ENCODE data around the gene KRTAP12-3.

KRTAP12-3 gene

DNA sequence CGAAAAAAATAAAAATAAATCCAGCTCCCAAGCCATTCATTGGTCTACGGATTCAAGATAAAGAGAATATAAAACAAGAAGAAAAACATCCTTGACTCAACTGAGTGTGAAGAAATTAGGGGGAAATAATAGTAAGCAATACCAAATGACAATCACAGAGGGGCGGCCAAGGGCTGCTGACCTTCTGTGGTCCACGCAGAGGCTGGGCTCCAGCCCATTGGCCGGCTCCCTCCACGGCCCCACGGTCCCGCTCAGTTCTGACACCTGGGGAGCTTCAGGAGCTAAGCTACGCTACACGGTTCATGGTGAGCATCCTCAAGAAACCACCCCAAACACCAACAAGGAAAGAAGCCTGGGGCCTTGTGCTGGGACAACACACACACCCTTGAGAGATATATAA is 38.8 kb downstream of the KRTAP12-3 start:
- TF ChIP-seq EGR1 (IDR thresholded peaks at IDR 0.05): no peak
- TF ChIP-seq TAF1 (IDR thresholded peaks at IDR 0.05; ENCODE audit: low read depth): no peak
- TF ChIP-seq, protein P1, sequence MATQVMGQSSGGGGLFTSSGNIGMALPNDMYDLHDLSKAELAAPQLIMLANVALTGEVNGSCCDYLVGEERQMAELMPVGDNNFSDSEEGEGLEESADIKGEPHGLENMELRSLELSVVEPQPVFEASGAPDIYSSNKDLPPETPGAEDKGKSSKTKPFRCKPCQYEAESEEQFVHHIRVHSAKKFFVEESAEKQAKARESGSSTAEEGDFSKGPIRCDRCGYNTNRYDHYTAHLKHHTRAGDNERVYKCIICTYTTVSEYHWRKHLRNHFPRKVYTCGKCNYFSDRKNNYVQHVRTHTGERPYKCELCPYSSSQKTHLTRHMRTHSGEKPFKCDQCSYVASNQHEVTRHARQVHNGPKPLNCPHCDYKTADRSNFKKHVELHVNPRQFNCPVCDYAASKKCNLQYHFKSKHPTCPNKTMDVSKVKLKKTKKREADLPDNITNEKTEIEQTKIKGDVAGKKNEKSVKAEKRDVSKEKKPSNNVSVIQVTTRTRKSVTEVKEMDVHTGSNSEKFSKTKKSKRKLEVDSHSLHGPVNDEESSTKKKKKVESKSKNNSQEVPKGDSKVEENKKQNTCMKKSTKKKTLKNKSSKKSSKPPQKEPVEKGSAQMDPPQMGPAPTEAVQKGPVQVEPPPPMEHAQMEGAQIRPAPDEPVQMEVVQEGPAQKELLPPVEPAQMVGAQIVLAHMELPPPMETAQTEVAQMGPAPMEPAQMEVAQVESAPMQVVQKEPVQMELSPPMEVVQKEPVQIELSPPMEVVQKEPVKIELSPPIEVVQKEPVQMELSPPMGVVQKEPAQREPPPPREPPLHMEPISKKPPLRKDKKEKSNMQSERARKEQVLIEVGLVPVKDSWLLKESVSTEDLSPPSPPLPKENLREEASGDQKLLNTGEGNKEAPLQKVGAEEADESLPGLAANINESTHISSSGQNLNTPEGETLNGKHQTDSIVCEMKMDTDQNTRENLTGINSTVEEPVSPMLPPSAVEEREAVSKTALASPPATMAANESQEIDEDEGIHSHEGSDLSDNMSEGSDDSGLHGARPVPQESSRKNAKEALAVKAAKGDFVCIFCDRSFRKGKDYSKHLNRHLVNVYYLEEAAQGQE (IDR thresholded peaks at IDR 0.05; ENCODE audit: low read depth): no peak
- TF ChIP-seq ZBTB7A (IDR thresholded peaks at IDR 0.05; ENCODE audit: low read depth): no peak
- TF ChIP-seq TCF12 (IDR thresholded peaks at IDR 0.05; ENCODE audit: low read depth): no peak
- no peak for TF ChIP-seq NFIC (IDR thresholded peaks at IDR 0.05)
- TF ChIP-seq YY1 (IDR thresholded peaks at IDR 0.05; ENCODE audit: low read depth): no peak
- TF ChIP-seq RAD21 (IDR thresholded peaks at IDR 0.05; ENCODE audit: low read depth): no peak
- TF ChIP-seq CREB1 (IDR thresholded peaks at IDR 0.05; ENCODE audit: low read depth): no peak
- no peak for TF ChIP-seq FOXM1 (IDR thresholded peaks at IDR 0.05; ENCODE audit: borderline replicate concordance, low read depth)
- TF ChIP-seq, protein P2, sequence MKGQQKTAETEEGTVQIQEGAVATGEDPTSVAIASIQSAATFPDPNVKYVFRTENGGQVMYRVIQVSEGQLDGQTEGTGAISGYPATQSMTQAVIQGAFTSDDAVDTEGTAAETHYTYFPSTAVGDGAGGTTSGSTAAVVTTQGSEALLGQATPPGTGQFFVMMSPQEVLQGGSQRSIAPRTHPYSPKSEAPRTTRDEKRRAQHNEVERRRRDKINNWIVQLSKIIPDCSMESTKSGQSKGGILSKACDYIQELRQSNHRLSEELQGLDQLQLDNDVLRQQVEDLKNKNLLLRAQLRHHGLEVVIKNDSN (IDR thresholded peaks at IDR 0.05): no peak

DNA sequence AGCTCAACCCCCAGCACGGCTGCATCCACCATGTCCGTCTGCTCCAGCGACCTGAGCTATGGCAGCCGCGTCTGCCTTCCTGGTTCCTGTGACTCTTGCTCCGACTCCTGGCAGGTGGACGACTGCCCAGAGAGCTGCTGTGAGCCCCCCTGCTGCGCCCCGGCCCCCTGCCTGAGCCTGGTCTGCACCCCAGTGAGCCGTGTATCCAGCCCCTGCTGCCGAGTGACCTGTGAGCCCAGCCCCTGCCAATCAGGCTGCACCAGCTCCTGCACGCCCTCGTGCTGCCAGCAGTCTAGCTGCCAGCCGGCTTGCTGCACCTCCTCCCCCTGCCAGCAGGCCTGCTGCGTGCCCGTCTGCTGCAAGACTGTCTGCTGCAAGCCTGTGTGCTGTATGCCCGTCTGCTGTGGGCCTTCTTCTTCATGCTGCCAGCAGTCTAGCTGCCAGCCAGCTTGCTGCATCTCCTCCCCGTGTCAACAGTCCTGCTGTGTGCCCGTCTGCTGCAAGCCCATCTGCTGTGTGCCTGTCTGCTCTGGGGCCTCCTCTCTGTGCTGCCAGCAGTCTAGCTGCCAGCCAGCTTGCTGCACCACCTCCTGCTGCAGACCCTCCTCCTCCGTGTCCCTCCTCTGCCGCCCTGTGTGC is 39.6 kb downstream of the KRTAP12-3 start, which contains the start of gene KRTAP10-12:
Gene KRTAP10-12 (plus strand): TSS at position 1 of the 639 bp plus-strand sequence. CDS start 30 bp downstream, at position 31.
- TF ChIP-seq TCF12 (IDR thresholded peaks at IDR 0.05; ENCODE audit: low read depth): 0 out of 2 replicates have a peak, but pooled peaks have one; percentile 36

DNA sequence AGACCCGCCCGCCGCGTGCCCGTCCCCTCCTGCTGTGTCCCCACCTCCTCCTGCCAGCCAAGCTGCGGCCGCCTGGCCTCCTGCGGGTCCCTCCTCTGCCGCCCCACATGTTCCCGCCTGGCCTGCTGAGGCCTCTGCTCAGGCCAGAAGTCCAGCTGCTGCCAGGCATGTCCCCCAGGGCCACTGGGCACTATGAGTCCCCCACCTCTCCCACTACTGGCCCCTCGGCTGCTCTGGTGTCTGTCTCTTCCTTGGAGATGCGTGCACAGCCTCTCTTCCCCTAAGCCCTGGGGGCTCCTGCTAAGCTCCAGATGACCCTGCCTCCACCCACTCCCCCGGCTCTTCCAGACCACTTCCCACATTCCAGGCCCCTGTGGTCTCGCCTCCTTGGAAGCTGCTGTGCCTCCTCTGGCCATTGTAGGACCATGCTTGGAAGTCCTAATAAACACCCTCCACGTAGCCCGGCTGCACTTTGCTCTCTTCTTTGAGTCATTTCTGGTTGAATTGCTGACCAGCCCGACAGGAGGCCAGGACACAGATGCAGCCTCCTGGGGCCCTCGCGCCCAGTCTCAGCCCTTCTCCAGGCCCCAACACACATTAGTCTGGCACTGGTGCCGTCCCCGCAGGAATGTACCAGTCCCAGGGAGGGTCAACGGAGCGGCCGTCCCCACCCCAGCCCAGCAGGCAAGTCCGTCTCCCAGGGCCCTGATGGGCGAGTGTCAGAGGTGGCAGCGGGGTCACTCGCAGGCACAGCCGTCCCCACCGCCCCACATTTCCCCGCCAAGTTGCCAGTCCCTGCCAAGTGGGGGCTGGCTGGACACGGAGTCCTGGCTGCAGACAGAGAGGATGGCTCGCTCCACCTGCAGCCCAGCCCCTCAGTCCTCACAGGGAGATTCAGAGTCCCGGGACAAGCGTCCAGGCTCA is 40.3 kb downstream of the KRTAP12-3 start:
- TF ChIP-seq TCF12 (IDR thresholded peaks at IDR 0.05; ENCODE audit: low read depth): no peak
- TF ChIP-seq, protein P2 (IDR thresholded peaks at IDR 0.05): no peak
- TF ChIP-seq, protein P1 (IDR thresholded peaks at IDR 0.05; ENCODE audit: low read depth): no peak
- no peak for TF ChIP-seq YY1 (IDR thresholded peaks at IDR 0.05; ENCODE audit: low read depth)
- no peak for TF ChIP-seq FOXM1 (IDR thresholded peaks at IDR 0.05; ENCODE audit: borderline replicate concordance, low read depth)
- no peak for TF ChIP-seq CEBPB (IDR thresholded peaks at IDR 0.05)
- no peak for TF ChIP-seq TEAD4 (IDR thresholded peaks at IDR 0.05)
- TF ChIP-seq EGR1 (IDR thresholded peaks at IDR 0.05): no peak
- TF ChIP-seq ZBTB7A (IDR thresholded peaks at IDR 0.05; ENCODE audit: low read depth): no peak
- TF ChIP-seq TAF1 (IDR thresholded peaks at IDR 0.05; ENCODE audit: low read depth): no peak
- TF ChIP-seq RAD21 (IDR thresholded peaks at IDR 0.05; ENCODE audit: low read depth): no peak

DNA sequence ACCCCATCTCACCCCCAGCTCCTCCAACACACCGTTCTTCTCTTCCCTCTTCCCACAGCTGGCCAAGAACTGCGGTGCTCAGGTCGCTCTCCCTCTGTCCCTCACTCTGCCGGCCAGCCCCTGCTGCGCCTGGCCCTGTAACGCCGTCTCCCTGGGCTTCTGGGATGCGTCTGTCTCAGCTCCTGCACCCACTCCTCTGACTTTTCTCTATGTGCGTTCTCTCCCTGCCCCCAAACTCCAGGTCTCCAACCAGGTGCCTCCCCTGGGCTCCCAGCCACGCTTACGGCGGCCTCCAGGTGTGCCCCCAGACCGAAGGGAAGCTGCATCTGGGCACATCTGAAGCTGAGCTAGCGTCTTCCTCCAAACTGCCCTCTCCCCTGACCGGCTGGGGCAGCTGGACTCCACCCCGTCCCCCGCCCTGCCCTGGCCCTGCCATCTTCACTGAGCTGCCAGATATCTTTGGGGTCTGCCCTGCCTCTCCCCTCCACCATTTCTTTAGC is 41.8 kb downstream of the KRTAP12-3 start:
- no peak for TF ChIP-seq FOXM1 (IDR thresholded peaks at IDR 0.05; ENCODE audit: borderline replicate concordance, low read depth)
- no peak for TF ChIP-seq CEBPB (IDR thresholded peaks at IDR 0.05)

DNA sequence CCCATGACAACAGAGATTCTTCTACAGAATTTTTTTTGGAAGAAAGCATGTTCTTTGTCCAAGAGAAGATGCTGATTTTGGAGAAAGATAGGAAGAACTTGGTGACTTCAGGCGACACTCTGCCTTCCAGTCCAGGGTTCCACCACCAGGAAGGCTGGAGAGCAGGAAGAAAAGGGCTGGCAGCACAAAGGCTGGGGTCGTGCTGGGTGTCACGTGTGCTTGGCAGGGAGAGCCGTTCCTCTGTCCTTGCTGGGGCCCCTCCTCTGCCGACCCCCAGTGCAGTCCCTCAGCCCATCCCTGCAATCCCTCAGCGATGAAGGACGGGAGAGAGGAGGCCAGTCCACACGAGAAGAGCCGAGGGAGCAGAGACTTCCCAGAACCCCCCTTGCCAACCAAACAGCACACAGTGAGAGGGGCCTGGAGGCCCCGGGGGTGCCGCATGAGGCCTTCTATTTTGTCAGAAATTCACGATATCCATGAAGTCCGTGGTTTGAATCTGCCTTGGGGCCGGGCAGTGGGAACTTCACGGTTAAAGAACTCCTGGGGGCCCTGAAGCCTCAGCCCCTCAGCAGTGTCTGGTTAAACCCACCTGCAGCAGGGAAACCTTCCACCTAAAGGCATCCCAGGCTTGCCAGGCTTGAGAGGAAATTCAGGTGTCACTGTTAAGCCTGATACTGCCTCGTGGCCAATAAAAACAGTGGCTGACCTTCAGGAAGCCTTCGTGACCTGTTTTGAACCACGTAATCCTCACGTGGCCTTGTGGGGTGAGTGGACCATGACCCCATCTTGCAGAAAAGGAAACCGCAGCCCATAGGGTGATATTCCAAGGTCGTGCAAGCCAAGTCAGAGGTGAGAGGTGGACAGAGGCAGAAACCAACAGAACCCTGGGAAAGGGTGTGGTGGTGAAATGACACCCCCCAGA is 42.6 kb downstream of the KRTAP12-3 start:
- TF ChIP-seq CEBPB (IDR thresholded peaks at IDR 0.05) (no peak), TAF1 (IDR thresholded peaks at IDR 0.05; ENCODE audit: low read depth) (no peak), TEAD4 (IDR thresholded peaks at IDR 0.05) (no peak)
- TF ChIP-seq, protein P1 (IDR thresholded peaks at IDR 0.05; ENCODE audit: low read depth): no peak

Data from Ishikawa (cell line).